HG02571 (cell line): ENCODE data around the gene RC3H2.

ENCODE experiments used
- ATAC-seq: cut with Tn5 transposase; IDR thresholded peaks from one replicate; pipeline ENCODE4 v1.9.1; 2021; ENCODE audit warnings: mild to moderate bottlenecking, moderate library complexity; ENCODE audit not compliant: unreplicated experiment

The RC3H2 gene

GRCh38 chr9:122904823-122905710 lies at the start of gene RC3H2:
Gene RC3H2, minus strand, starts transcription at chr9:122905359. Its CDS starts 7,850 bp downstream, at chr9:122897509.
- ATAC-seq = peak; percentile 74

- ATAC-seq = no peak
Measured at GRCh38 chr9:122954253-122954691, 49.1 kb upstream of the RC3H2 start.

GRCh38 chr9:122951056-122951455 lies 45.9 kb upstream of the RC3H2 start:
- no peak for ATAC-seq

GRCh38 chr9:122950263-122950662 lies 45.1 kb upstream of the RC3H2 start:
- ATAC-seq = no peak

- ATAC-seq = no peak
Measured at GRCh38 chr9:122949696-122950095, 44.5 kb upstream of the RC3H2 start.

- no peak for ATAC-seq
Measured at GRCh38 chr9:122948313-122948712, 43.2 kb upstream of the RC3H2 start.

- ATAC-seq = no peak
Measured at GRCh38 chr9:122946461-122947005, 41.4 kb upstream of the RC3H2 start.

GRCh38 chr9:122944960-122945888 lies 40.1 kb upstream of the RC3H2 start:
- no peak for ATAC-seq

GRCh38 chr9:122941582-122942234 lies 36.5 kb upstream of the RC3H2 start:
- ATAC-seq = no peak

- peak; percentile 97 for ATAC-seq
Measured at GRCh38 chr9:122940749-122941581, 35.8 kb upstream of the RC3H2 start, which contains the start of gene RABGAP1. Gene RABGAP1, plus strand, starts transcription at chr9:122941020. Its CDS starts 16,040 bp downstream, at chr9:122957060.

- no peak for ATAC-seq
Measured at GRCh38 chr9:122940454-122940748, 35.2 kb upstream of the RC3H2 start.

GRCh38 chr9:122939601-122940000 lies 34.4 kb upstream of the RC3H2 start:
- ATAC-seq = no peak

- ATAC-seq = no peak
Measured at GRCh38 chr9:122936883-122937282, 31.7 kb upstream of the RC3H2 start.

- no peak for ATAC-seq
Measured at GRCh38 chr9:122936464-122936863, 31.3 kb upstream of the RC3H2 start.

- ATAC-seq = peak; percentile 97
Measured at GRCh38 chr9:122931226-122932121, 26.3 kb upstream of the RC3H2 start, which contains the start of gene ZBTB26. Gene ZBTB26, minus strand, starts transcription at chr9:122931512. Its CDS starts 11,578 bp downstream, at chr9:122919934.

GRCh38 chr9:122930541-122931225 lies 25.5 kb upstream of the RC3H2 start:
- ATAC-seq = no peak

- ATAC-seq = no peak
Measured at GRCh38 chr9:122929796-122930354, 24.7 kb upstream of the RC3H2 start.

GRCh38 chr9:122923947-122924346 lies 18.8 kb upstream of the RC3H2 start:
- no peak for ATAC-seq
